ENCODE results near the gene FCHO1.
A peak's percentile ranks its signal among the peaks of the same experiment; 100 is the strongest.

FCHO1 gene, protein sequence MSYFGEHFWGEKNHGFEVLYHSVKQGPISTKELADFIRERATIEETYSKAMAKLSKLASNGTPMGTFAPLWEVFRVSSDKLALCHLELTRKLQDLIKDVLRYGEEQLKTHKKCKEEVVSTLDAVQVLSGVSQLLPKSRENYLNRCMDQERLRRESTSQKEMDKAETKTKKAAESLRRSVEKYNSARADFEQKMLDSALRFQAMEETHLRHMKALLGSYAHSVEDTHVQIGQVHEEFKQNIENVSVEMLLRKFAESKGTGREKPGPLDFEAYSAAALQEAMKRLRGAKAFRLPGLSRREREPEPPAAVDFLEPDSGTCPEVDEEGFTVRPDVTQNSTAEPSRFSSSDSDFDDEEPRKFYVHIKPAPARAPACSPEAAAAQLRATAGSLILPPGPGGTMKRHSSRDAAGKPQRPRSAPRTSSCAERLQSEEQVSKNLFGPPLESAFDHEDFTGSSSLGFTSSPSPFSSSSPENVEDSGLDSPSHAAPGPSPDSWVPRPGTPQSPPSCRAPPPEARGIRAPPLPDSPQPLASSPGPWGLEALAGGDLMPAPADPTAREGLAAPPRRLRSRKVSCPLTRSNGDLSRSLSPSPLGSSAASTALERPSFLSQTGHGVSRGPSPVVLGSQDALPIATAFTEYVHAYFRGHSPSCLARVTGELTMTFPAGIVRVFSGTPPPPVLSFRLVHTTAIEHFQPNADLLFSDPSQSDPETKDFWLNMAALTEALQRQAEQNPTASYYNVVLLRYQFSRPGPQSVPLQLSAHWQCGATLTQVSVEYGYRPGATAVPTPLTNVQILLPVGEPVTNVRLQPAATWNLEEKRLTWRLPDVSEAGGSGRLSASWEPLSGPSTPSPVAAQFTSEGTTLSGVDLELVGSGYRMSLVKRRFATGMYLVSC

DNA sequence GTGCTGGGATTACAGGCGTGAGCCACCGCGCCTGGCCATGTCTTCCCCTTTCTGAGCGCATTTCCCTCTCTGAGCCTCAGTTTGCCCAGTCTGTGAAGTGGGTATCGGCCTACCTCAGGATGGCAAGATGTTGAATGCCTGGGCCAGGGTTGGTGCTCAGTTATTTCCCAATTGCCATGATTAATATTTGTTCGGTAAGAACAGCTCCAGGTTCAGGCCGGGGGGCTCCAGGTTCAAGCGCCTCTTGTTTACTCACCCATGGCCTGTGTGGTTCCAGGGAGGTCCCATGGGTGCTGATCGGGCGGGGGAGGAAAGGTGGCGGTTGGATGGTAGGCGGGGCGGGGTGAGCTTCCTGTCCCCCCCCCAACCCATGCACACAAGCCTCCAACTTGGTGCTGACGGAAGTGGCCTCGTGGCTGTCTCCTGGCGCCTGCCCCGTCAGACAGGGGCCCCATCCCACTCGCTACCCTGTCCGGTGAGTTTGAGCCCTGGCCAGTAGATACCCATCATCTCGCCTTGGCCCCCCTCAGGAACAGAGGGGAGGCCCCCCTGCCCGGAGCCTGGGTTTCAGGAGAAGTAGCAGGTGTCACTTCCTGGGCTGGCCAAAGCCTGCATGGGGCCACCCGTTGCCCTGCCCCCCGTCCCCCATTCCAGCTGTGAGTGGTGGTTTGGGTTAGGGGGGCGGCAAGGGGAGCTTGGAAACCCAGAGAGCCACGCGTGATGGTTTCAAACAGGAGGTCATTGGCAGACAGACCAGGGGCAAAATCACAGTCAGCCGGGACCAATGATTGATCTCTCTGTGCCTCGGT is at the start of gene FCHO1:
TSS of gene FCHO1 (plus strand) at position 375 of the 809 bp plus-strand sequence. CDS start 3,688 bp downstream, outside the sequence.
- no peak for DNase-seq

DNA sequence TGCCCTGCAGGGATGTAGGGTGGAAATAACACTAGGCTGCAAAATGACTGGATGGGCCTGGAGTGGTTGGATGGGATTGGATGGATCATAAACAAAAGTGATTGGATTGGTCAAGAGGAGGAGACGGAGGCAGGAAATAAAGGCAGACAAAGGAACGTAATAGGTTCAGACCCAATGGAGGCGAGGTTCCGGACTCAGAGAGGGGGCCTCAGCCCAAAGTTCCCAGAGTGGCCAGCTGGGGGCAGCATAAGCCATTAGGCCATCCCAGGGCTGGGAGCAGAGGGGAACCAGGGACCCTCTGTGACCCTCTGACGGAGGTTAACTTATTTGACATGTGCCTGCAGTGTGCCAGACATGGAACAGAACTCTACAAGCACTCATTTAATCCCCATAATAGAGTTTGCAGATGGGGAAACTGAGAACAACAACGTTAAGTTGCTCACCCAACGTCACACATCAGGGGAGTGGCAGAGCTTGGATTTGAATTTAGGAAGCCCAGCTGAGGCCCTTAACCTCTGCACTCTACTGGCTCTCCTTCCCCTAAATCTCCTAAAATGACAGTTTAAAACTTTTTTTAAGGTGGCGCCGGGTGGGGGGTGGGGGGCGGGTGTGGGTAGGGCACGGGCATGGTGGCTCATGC is 47.3 kb upstream of the FCHO1 start:
- peak; percentile 41 for DNase-seq

DNA sequence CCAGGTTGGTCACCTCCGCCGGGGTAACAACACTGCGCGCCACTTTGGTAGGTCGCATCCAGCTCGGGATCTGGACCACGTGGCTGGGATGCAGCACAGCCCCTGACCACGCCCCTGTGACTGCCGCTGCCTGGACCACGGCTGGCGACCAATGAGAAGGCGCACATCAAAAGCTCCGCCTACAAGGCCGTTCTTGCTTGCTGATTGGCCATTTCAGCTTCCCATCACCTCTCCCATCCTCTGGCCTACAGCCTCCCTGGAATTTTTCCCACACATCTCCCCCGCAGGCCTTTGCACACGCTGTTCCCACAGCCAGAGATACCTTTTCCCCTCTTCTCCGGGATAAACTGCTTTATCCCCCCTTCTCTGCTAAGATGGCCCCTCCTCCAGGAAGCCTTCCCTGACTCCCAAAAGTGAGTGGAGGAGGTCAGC is 44.5 kb upstream of the FCHO1 start:
- peak; percentile 57 for DNase-seq

DNA sequence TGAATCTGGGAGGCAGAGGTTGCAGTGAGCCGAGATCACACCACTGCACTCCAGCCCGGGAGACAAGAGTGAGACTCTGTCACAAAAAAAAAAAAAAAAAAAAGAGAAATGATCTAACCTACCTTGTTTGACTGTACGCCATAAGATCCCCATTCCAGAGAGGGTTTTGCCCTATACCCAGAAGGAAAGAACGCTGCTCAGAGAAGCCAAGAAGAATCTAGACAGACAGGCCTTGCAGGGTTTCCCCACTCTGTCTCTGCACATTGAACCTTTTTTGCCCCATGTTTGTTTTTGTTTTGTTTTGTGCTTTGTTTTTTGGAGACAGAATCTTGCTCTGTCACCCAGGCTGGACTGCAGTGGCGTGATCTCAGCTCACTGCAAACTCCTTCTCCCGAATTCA is 39.4 kb upstream of the FCHO1 start:
- no peak for DNase-seq

DNA sequence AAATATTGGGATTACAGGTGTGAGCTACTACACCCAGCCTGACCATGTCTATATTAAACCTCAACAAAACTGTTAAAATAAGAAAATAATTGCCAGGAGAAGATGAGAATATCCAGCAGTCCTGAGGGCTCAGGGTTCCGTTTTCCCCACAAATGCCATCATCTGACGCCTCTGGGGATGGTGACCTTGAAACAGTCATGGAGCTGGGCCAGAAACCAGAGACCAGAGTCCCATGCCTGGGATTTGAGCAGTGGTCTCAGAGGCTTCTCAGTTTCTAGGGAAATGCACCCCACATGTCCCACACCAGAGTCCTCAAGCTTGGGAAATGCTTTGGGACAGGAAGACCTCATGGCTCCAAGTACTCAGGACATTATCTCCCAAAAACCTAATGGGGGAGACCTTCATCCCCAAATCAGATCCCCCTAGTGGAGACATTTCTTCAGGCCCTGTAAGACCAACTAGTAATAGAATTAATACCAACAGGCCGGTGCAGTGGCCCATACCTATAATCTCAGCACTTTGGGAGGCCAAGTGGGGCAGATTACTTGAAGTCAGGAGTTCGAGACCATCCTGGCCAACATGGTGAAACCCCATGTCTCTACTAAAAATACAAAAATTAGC is 34.9 kb upstream of the FCHO1 start:
- peak; percentile 27 for DNase-seq

DNA sequence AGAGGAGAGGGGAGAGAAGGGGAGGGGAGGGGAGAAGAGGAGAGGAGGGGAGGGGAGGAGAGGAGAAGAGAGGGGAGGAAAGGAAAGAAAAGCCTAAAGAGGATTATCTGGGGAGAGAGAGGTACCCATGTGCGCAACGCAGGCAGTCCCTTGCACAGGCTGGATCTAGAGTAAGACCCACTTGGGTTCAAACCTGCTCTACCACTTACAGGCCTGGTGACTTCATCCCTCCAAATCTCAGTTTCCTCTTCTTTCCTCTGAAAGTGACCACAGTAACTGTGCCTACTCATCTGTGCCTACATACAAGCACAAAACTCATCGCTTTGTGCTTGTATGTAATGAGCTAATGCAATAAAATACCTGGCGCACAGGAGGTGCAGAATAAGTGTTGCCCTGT is 32.7 kb upstream of the FCHO1 start:
- DNase-seq, result no peak

DNA sequence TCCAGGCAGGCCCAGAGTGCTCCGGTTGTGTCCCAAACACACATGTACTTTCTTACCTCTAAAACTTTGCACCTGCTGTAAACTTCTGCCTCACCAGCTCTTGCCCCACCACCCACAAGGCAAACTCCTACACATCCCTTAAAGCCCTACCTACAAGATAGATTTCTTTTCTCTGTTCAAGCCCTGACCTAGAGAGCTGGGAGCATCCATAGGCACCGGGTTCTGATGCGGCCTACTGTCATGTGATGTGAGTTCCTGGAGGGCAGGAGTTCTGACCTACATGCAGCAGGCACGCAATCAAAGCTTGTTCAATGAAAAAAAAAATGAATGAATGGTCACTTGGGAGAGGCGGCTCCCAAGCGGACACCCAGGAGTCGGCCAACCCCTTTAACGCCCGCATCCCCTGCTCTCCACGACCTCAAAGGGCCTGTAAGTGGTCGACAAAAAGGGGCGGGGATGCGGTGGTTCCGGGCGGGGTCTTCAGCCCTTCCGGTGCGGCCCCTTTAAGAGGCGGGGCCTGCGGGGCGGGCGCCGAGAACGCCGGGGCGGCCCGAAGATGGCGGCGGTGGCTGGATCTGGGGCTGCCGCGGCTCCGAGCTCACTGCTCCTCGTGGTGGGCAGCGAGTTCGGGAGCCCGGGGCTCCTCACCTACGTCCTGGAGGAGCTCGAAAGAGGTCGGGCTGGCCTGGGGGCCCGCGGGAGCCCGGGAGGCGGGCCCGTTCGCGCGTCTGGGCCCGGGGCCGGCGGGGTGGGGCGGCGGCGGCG is 32.1 kb upstream of the FCHO1 start, which contains the start of gene MAP1S:
TSS of gene MAP1S (plus strand) at position 534 of the 765 bp plus-strand sequence. CDS start at position 557, 23 bp downstream.
- DNase-seq, result peak; percentile 59

DNA sequence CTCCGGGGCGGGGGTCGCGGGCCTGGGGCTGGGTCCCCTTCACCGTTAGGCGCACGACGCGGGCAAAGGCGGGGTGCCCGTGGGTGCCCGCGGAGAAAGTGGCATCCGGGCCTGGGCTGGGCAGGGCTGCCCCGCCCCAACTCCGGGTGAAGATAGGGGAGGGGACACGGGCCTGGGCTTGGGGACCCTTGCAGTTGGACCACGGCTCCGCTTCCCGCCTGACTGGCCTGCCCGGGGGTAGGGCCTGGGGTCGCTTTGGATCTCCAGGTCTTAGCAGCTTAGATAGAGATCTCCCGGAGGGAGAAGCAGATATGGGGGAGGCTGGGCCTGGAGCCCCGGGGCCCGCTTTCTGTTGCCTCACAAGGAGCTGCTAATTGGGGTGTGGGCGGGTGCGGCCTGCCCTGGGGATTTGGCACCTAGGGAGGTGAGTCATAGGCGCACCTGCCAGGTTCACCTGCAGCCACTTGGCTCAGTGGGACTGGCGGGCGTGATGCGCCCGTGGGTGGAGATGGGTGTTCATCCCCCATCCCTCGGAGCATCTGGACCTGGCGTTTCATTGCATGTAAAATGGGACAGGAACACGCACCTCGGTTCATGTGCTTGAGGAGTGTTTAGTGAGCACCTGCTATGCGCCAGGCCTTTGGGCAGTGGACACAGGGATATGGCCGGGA is 31.4 kb upstream of the FCHO1 start:
- no peak for DNase-seq

DNA sequence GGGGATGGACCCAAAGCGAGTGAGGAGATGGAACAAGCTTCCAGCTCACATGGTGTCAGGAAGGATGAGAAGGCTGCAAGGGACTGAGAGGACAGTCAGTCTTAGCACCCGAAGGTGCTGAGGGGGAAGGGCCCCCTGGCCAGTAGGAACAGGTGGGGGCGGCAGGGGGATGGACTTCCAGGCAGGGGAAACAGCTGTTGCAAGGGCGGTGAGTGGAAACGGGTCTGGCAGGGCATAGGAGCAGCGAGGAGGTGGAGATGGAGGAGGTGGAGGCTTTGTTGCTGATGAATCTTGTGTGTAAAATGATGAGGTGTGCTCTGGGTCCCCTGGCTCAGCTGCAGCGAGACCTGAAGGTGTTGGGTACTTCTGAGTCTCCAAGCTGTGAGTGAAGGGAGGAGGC is 30.8 kb upstream of the FCHO1 start:
- DNase-seq, result no peak

DNA sequence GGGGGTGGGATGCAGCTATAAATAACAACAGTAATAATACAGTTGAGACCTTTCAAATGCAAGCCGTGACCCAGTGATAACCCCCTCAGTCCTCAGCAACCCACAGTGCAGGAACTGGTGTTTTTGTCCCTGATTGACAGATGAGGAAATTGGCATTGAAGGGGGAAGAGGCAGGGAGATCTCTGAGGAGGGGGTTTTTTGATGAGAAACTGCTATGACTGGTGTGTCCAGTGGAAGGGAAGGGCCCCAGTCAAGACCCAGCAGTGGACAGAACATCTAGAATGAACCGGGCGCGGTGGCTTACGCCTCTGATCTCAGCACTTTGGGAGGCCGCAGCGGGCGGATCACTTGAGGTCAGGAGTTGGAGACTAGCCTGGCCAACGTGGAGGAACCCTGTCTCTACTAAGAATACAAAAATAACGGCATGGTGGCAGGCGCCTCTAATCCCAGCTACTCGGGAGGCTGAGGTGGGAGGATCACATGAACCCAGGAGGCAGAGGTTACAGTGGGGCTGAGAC is 30.1 kb upstream of the FCHO1 start:
- DNase-seq, result no peak

DNA sequence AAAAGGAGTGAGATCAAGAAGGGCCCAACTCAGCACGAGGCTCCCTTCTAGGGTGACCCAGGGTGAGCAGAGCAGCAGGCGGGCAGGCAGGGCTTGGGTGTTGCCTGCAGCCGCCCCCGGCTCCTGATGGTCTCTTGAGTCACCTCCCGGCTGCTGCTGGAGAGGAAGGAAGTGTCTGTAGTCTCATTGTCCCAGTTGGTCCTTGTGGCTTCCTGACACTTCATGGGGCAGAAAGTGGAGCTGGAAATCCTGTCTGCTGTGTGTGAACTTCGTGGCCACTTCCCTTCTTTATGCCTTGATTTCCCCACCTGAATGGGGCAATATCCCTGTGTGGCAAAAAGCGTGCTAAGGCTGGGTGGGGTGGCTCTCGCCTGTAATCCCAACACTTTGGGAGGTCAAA is 29.5 kb upstream of the FCHO1 start:
- DNase-seq, result peak; percentile 61

DNA sequence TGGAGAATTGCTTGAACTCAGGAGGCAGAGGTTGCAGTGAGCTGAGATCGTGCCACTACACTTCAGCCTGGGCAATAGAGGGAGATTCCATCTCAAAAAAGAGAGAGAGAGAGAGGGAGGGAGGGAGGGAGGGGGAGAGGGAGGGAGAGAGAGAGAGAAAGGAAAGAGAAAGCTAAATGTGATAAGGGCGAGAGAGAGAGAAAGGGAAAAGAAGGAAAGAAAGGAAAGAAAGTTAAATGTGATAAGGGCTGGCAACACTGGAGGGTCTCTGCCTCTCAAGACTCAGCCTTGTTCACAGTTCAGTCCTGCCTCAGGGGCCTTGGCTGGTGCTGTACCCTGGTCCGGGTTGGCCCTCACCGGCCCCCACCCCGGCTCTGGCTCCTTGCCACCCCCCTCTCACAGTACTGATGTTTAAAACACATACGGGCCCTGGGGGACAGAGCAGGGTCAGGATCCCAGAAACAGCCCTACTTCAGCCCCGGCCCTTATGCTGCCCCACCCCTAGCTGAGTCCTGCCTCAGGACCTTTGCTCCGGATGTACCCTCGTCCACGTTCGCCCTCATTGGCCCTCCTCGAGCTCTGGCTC is 28.5 kb upstream of the FCHO1 start:
- DNase-seq, result no peak

DNA sequence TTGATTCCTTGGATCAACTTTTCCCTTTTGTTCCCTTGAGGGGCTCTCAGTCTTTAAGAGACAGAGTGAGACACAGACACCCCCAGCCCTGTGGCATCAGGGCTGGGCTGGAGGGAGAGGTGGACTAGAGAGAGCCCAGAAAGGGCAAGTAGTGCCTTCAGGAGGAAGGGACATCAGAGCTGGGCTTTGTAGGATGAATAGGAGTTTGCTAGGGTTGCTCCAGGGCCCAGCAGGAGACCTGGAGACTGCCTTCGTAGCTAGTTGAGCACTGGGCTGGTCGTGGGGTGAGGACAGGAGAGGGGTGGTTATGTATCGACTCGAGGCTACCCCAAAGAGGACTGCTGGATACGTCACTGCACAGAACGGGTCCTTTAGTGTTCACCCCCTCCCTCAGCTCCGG is 26.6 kb upstream of the FCHO1 start:
- DNase-seq, result no peak

DNA sequence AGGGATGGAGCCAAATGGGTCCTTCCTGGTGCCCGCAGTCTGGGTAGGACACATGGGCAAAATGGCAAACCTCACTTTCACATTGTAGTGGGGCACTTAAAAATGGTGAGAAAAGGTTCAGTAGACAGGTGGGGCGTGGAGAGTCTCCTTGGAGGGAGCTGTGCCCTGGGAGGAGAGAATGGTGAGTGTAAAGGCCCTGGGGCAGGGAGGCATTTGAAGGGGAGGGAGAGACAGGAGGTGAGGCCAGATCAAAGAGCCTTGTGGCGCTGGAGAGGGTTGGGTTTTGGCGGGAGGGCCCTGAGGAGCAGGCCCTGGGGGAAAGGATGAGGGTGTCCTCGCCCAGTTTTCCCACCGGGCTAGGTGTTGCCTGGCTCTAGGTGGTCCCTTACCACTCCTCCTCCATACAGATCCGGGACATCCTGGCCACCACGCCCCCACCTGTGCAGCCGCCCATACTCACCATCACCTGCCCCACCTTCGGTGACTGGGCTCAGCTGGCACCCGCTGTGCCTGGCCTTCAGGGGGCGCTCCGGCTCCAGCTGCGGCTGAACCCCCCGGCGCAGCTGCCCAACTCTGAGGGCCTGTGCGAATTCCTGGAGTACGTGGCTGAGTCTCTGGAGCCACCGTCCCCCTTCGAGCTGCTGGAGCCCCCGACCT is 25.7 kb upstream of the FCHO1 start:
- no peak for DNase-seq

DNA sequence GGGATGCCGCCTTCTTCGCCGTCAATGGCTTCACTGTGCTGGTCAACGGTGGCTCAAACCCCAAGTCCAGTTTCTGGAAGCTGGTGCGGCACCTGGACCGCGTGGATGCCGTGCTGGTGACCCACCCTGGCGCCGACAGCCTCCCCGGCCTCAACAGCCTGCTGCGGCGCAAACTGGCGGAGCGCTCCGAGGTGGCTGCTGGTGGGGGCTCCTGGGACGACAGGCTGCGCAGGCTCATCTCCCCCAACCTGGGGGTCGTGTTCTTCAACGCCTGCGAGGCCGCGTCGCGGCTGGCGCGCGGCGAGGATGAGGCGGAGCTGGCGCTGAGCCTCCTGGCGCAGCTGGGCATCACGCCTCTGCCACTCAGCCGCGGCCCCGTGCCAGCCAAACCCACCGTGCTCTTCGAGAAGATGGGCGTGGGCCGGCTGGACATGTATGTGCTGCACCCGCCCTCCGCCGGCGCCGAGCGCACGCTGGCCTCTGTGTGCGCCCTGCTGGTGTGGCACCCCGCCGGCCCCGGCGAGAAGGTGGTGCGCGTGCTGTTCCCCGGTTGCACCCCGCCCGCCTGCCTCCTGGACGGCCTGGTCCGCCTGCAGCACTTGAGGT is 25.0 kb upstream of the FCHO1 start:
- no peak for DNase-seq

DNA sequence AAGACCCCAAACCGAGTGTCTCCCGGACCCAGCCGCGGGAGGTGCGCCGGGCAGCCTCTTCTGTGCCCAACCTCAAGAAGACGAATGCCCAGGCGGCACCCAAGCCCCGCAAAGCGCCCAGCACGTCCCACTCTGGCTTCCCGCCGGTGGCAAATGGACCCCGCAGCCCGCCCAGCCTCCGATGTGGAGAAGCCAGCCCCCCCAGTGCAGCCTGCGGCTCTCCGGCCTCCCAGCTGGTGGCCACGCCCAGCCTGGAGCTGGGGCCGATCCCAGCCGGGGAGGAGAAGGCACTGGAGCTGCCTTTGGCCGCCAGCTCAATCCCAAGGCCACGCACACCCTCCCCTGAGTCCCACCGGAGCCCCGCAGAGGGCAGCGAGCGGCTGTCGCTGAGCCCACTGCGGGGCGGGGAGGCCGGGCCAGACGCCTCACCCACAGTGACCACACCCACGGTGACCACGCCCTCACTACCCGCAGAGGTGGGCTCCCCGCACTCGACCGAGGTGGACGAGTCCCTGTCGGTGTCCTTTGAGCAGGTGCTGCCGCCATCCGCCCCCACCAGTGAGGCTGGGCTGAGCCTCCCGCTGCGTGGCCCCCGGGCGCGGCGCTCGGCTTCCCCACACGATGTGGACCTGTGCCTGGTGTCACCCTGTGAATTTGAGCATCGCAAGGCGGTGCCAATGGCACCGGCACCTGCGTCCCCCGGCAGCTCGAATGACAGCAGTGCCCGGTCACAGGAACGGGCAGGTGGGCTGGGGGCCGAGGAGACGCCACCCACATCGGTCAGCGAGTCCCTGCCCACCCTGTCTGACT is 24.1 kb upstream of the FCHO1 start:
- DNase-seq, result no peak

DNA sequence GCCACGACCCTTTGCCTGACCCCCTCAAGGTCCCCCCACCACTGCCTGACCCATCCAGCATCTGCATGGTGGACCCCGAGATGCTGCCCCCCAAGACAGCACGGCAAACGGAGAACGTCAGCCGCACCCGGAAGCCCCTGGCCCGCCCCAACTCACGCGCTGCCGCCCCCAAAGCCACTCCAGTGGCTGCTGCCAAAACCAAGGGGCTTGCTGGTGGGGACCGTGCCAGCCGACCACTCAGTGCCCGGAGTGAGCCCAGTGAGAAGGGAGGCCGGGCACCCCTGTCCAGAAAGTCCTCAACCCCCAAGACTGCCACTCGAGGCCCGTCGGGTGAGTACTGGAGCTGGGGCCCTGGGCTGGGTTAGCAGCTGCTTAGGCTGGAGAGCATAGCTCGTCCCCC is 23.4 kb upstream of the FCHO1 start:
- no peak for DNase-seq

DNA sequence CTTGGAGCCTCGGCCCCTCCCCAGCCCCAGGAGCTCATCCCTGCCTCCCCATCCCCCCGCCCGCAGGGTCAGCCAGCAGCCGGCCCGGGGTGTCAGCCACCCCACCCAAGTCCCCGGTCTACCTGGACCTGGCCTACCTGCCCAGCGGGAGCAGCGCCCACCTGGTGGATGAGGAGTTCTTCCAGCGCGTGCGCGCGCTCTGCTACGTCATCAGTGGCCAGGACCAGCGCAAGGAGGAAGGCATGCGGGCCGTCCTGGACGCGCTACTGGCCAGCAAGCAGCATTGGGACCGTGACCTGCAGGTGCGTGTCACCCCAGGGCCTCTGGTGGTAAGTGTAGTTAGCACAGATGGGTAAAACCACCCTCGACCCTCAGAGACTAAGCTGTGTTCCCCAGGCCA is 18.1 kb upstream of the FCHO1 start:
- DNase-seq, result no peak
